Cardiac fibroblast (primary cell): ENCODE measurements around the gene AQP7.

Experiments used
- DNase-seq, 2 donors: peaks; one replicate each; pipeline versions ENCODE4 v3.0.0 to v3.0.0-alpha.2; 2010; ENCODE audit warnings: low read depth in 2 of 2
- H3K4me3 ChIP-seq, 2 donors: replicated peaks in 1 of 2; 1 replicate in 1 of 2; 2 replicates in 1 of 2; pipeline ENCODE4 v1.5.1; 2011; ENCODE audit warnings: low read depth in 2 of 2, low read length in 2 of 2, mild to moderate bottlenecking in 2 of 2, moderate library complexity in 1 of 2
- CTCF ChIP-seq: IDR thresholded peaks from one replicate; pipeline ENCODE4 v1.5.1; 2011; ENCODE audit warnings: low read depth, mild to moderate bottlenecking, low read length, inconsistent platforms

Gene AQP7

GRCh38 chr9:33445389-33446239 lies 43.2 kb upstream of the AQP7 start:
- no peak for TF ChIP-seq CTCF
- H3K4me3 ChIP-seq, result no peak overlapping the region
- DNase-seq, result no peak

- DNase-seq, result no peak
- H3K4me3 ChIP-seq, result no peak overlapping the region
- no peak for TF ChIP-seq CTCF
Observed at GRCh38 chr9:33443464-33444154, 41.2 kb upstream of the AQP7 start.

GRCh38 chr9:33443047-33443446 lies 40.7 kb upstream of the AQP7 start:
- peak; percentile 37 to 78 for DNase-seq
- no peak for TF ChIP-seq CTCF
- H3K4me3 ChIP-seq, result no peak overlapping the region

GRCh38 chr9:33442125-33442524 lies 39.8 kb upstream of the AQP7 start:
- DNase-seq, result no peak
- no peak overlapping the region for H3K4me3 ChIP-seq
- TF ChIP-seq CTCF, result no peak

GRCh38 chr9:33440609-33441008 lies 38.2 kb upstream of the AQP7 start:
- no peak overlapping the region for H3K4me3 ChIP-seq
- no peak for DNase-seq
- no peak for TF ChIP-seq CTCF

- no peak for TF ChIP-seq CTCF
- H3K4me3 ChIP-seq, result no peak overlapping the region
- no peak for DNase-seq
Observed at GRCh38 chr9:33440204-33440603, 37.8 kb upstream of the AQP7 start.
